ENCODE measurements around the gene DHRSX. TPM values are rescaled to one million over a fixed set of nuclear protein-coding genes. Genes with fewer than 3 reads are reported as not detected.
"Not testable (repeated sequence)": the region's sequence is repeated elsewhere in the genome, so short reads cannot be mapped to it uniquely, and the experiment has no call there.

The DHRSX gene
- polyA plus RNA-seq, 2 of the 4 experiments (the other 2 are of a cell fraction): 32.1 to 56.3 TPM

DNA sequence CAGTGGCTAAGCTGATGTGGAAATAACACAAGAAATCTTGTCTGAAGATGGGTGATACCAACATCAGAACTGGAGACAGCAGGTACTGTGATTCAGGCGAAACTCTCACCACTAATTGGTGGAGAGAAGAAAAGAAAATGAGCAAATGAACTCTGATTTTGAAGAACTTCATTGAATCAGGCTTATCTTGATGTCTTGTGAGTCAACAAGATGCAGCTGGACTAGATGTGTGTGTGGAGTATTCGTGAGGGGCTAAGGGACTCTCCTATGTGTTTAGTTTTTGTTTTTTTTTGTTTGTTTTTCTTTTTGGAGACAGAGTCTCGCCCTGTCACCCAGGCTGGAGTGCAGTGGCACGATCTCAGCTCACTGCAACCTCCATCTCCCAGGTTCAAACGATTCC is 131.6 kb downstream of the DHRSX start:
- H3K4me3 ChIP-seq: no peak overlapping the region
- no peak overlapping the region for H3K4me2 ChIP-seq
- H3K9me3 ChIP-seq: peaks cover under 1% of the 10 kb centered on the region; the same call in 1 of the 3 replicates
- TF ChIP-seq FOSB (CRISPR knock-in tag; IDR thresholded peaks at IDR 0.05): no peak
- TF ChIP-seq CBX8 (IDR thresholded peaks at IDR 0.05): no peak
- no peak for TF ChIP-seq HOXB13 (CRISPR knock-in tag; IDR thresholded peaks at IDR 0.05; ENCODE audit: low read depth)
- TF ChIP-seq, protein P1, sequence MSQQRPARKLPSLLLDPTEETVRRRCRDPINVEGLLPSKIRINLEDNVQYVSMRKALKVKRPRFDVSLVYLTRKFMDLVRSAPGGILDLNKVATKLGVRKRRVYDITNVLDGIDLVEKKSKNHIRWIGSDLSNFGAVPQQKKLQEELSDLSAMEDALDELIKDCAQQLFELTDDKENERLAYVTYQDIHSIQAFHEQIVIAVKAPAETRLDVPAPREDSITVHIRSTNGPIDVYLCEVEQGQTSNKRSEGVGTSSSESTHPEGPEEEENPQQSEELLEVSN (IDR thresholded peaks at IDR 0.05; ENCODE audit: borderline replicate concordance, low read depth): no peak
- no peak for TF ChIP-seq KDM5A (IDR thresholded peaks at IDR 0.05)
- no peak for TF ChIP-seq HDAC2 (IDR thresholded peaks at IDR 0.05)
- no peak for TF ChIP-seq ZNF302 (CRISPR knock-in tag; IDR thresholded peaks at IDR 0.05)
- TF ChIP-seq ZC3H11A (IDR thresholded peaks at IDR 0.05): no peak
- no peak for TF ChIP-seq POLR2A (IDR thresholded peaks at IDR 0.05; ENCODE audit: low read length)
- TF ChIP-seq USF2 (IDR thresholded peaks at IDR 0.05): no peak
- TF ChIP-seq ZSCAN20 (CRISPR knock-in tag; IDR thresholded peaks at IDR 0.05): no peak
- TF ChIP-seq HEYL (CRISPR knock-in tag; IDR thresholded peaks at IDR 0.05): no peak
- TF ChIP-seq PBX3 (IDR thresholded peaks at IDR 0.05): no peak
- no peak for TF ChIP-seq CHD4 (IDR thresholded peaks at IDR 0.05; ENCODE audit: borderline replicate concordance)
- no peak for TF ChIP-seq BHLHE40 (IDR thresholded peaks at IDR 0.05; ENCODE audit: low read depth, low read length)
- no peak overlapping the region for H3K27ac ChIP-seq
- POLR2A ChIA-PET: no interaction called here
- DNase-seq (ENCODE audit: low read depth in 1 of 2, low spot score in 1 of 2) (no peak), ATAC-seq (no peak), FAIRE-seq (no peak)
- CTCF ChIA-PET: no interaction called here
- H3K4me1 ChIP-seq: no peaks in the 10 kb centered on the region
- 78% methylated on average over 5 of the region's 5 CpGs for WGBS (ENCODE audit: missing lambda C conversion rate)

DNA sequence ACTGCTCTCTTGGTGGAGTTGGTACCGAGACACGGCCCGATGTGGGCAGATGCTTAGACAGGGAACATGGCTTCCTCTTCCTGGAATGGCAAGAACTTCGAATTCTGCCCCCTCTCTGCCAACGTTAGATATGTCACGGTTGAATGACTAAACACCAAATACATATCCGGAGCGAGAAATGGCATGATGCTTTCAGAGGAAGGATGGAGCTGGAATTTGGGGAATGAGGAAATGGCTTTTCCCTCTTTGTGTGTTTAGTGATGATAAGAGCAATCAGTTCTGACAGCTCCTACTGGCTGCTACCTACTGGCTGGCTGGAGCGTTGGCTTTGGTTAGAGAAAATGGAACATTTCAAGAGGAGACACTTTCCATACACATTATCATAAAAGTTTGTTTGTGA is 140.0 kb downstream of the DHRSX start:
- 39% methylated on average over 9 of the region's 9 CpGs for WGBS (ENCODE audit: missing lambda C conversion rate)
- peak; percentile 52 to 90 for DNase-seq (ENCODE audit: low read depth in 1 of 2, low spot score in 1 of 2)
- no peak overlapping the region for H3K4me2 ChIP-seq
- FAIRE-seq: no peak
- ChIA-PET POLR2A (no interaction called here), CTCF (no interaction called here)
- peaks cover 13% of the 10 kb centered on the region; the same call in 2 of the 3 replicates for H3K4me1 ChIP-seq
- peaks cover 9% of the 10 kb centered on the region; the same call in 1 of the 3 replicates for H3K9me3 ChIP-seq
- H3K4me3 ChIP-seq: no peak overlapping the region
- H3K27ac ChIP-seq: peak overlapping the region in 1 of 2 experiments; percentile 51; a peak in 3 of 6 replicates
- ATAC-seq: peak; percentile 87 to 95
- TF ChIP-seq FOXS1 (CRISPR knock-in tag; IDR thresholded peaks at IDR 0.05) (0 out of 2 replicates have a peak, but pooled peaks have one; percentile 25), FOSL2 (IDR thresholded peaks at IDR 0.05) (no peak), FOSL2 (CRISPR knock-in tag; IDR thresholded peaks at IDR 0.05) (peak; percentile 54), ZNF302 (CRISPR knock-in tag; IDR thresholded peaks at IDR 0.05) (peak; percentile 31; the same call in 1 of the 2 replicates), RAD21 (conservative IDR thresholded peaks at IDR 0.05 in 1 of 2, IDR thresholded peaks at IDR 0.05 in 1 of 2) (peak in 1 of 2 experiments; percentile 37; a peak in 1 of 5 replicates), GATA3 (IDR thresholded peaks at IDR 0.05; ENCODE audit: borderline replicate concordance) (peak; percentile 66; the same call in 1 of the 2 replicates), NR3C1 (IDR thresholded peaks at IDR 0.05) (no peak), EHF (CRISPR knock-in tag; IDR thresholded peaks at IDR 0.05) (peak; percentile 68; the same call in 1 of the 2 replicates), CEBPB (IDR thresholded peaks at IDR 0.05) (peak in 1 of 2 experiments; percentile 37; a peak in 1 of 4 replicates), EP300 (IDR thresholded peaks at IDR 0.05) (0 out of 5 replicates have a peak, but pooled peaks of 1 of the 2 experiments have one; percentile 17), JUN (IDR thresholded peaks at IDR 0.05) (no peak)
- TF ChIP-seq, protein P2, sequence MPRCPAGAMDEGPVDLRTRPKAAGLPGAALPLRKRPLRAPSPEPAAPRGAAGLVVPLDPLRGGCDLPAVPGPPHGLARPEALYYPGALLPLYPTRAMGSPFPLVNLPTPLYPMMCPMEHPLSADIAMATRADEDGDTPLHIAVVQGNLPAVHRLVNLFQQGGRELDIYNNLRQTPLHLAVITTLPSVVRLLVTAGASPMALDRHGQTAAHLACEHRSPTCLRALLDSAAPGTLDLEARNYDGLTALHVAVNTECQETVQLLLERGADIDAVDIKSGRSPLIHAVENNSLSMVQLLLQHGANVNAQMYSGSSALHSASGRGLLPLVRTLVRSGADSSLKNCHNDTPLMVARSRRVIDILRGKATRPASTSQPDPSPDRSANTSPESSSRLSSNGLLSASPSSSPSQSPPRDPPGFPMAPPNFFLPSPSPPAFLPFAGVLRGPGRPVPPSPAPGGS (IDR thresholded peaks at IDR 0.05): no peak
- TF ChIP-seq, protein P3, sequence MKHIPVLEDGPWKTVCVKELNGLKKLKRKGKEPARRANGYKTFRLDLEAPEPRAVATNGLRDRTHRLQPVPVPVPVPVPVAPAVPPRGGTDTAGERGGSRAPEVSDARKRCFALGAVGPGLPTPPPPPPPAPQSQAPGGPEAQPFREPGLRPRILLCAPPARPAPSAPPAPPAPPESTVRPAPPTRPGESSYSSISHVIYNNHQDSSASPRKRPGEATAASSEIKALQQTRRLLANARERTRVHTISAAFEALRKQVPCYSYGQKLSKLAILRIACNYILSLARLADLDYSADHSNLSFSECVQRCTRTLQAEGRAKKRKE (CRISPR knock-in tag; IDR thresholded peaks at IDR 0.05; ENCODE audit: low read depth): no peak
- TF ChIP-seq, protein P4, sequence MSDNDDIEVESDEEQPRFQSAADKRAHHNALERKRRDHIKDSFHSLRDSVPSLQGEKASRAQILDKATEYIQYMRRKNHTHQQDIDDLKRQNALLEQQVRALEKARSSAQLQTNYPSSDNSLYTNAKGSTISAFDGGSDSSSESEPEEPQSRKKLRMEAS (IDR thresholded peaks at IDR 0.05): 0 out of 2 replicates have a peak, but pooled peaks have one; percentile 50

GRCh38 chrX:2359522-2359921 is 141.3 kb downstream of the DHRSX start:
- not testable (repeated sequence) for DNase-seq (ENCODE audit: low read depth in 1 of 2, low spot score in 1 of 2); FAIRE-seq
- WGBS (ENCODE audit: missing lambda C conversion rate): 88% methylated on average over 4 of the region's 4 CpGs

More at GRCh38 chrX:2359522-2359921, 141.3 kb downstream of the DHRSX start:
- H3K4me3 ChIP-seq, ATAC-seq, H3K9me3 ChIP-seq, POLR2A ChIA-PET, H3K27ac ChIP-seq, H3K4me2 ChIP-seq, CTCF ChIA-PET: not testable (repeated sequence)
- peaks cover 13% of the 10 kb centered on the region; the same call in 2 of the 3 replicates for H3K4me1 ChIP-seq

All from A549 (cell line).